Measurements from ENCODE around the gene WDTC1. TPM values are rescaled to one million over a fixed set of nuclear protein-coding genes. Genes with fewer than 3 reads are reported as not detected.

The WDTC1 gene
- total RNA-seq, 1 experiment from 2014 or later, result 37.1 TPM

DNA sequence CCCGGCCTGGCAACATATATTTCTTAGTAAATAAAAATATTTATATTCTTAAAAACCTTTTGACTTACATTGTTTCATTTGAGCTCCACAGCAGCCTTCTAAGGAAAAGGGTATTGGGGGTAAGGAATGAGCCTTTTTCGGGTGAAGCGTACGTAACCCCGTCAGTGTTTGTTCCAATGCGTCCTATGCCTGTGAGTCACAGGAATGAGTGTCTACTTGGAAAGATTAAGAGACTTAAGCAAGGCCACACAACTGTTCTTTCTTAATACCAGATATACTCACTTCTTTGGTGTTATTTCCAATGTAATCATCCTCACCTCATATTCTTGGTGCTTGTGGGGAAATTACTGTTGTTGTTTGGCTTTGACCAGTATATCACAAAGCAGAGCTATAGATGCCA, 22.7 kb downstream of the WDTC1 start:
- Histone ChIP-seq H3K9me3 (ENCODE audit: insufficient read depth, low read depth) (no peaks in the 10 kb centered on the region), H3K27me3 (ENCODE audit: insufficient read depth, low read depth) (no peaks in the 10 kb centered on the region), H3K36me3 (ENCODE audit: low read depth) (no peaks in the 10 kb centered on the region), H3K79me2 (ENCODE audit: low read depth) (no peaks in the 10 kb centered on the region), H4K20me1 (ENCODE audit: insufficient read depth) (no peaks in the 10 kb centered on the region), H3K4me2 (no peak overlapping the region), H3K4me3 (no peak overlapping the region), H3K4me1 (replicated peaks; ENCODE audit: insufficient read depth) (no peaks in the 10 kb centered on the region), H3F3A (ENCODE audit: insufficient read depth, low read depth) (no peaks in the 10 kb centered on the region), H2AFZ (no peak overlapping the region), H3K9me2 (ENCODE audit: insufficient read depth) (no peaks in the 10 kb centered on the region), H3K27ac (no peak overlapping the region)
- no peak for DNase-seq
- no TSS peak for BruUV-seq (replicated peaks)
- TF ChIP-seq, protein P1, sequence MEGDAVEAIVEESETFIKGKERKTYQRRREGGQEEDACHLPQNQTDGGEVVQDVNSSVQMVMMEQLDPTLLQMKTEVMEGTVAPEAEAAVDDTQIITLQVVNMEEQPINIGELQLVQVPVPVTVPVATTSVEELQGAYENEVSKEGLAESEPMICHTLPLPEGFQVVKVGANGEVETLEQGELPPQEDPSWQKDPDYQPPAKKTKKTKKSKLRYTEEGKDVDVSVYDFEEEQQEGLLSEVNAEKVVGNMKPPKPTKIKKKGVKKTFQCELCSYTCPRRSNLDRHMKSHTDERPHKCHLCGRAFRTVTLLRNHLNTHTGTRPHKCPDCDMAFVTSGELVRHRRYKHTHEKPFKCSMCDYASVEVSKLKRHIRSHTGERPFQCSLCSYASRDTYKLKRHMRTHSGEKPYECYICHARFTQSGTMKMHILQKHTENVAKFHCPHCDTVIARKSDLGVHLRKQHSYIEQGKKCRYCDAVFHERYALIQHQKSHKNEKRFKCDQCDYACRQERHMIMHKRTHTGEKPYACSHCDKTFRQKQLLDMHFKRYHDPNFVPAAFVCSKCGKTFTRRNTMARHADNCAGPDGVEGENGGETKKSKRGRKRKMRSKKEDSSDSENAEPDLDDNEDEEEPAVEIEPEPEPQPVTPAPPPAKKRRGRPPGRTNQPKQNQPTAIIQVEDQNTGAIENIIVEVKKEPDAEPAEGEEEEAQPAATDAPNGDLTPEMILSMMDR (conservative IDR thresholded peaks at IDR 0.05), result no peak
- TF ChIP-seq EZH2 (IDR thresholded peaks at IDR 0.05; ENCODE audit: low read depth), result no peak
- intact Hi-C loops (cut with micrococcal nuclease; ENCODE audit: unreplicated experiment), result no loop called here
- ChIA-PET POLR2A (ENCODE audit: unreplicated experiment) (no interaction called here), CTCF (no interaction called here)

- no peak for TF ChIP-seq EZH2 (IDR thresholded peaks at IDR 0.05; ENCODE audit: low read depth)
- TF ChIP-seq, protein P1 (conservative IDR thresholded peaks at IDR 0.05), result no peak
- no TSS peak for BruUV-seq (replicated peaks)
- no peaks in the 10 kb centered on the region for H3K79me2 ChIP-seq (ENCODE audit: low read depth)
Measured at GRCh38 chr1:27258598-27258997, 24.2 kb downstream of the WDTC1 start.

GRCh38 chr1:27267153-27267552, 32.7 kb downstream of the WDTC1 start:
- POLR2A ChIA-PET (ENCODE audit: unreplicated experiment), result interaction anchor here (0.7 kb wide), 1 partner anchor 149 kb away, joined by 8 read pairs; no protein-coding TSS in a partner anchor
- H3K79me2 ChIP-seq (ENCODE audit: low read depth), result no peaks in the 10 kb centered on the region
- no TSS peak for BruUV-seq (replicated peaks)
- no peaks in the 10 kb centered on the region for H3K9me2 ChIP-seq (ENCODE audit: insufficient read depth)
- H3K36me3 ChIP-seq (ENCODE audit: low read depth), result no peaks in the 10 kb centered on the region
- no peak overlapping the region for H3K4me3 ChIP-seq
- intact Hi-C loops (cut with micrococcal nuclease; ENCODE audit: unreplicated experiment), result no loop called here
- no peaks in the 10 kb centered on the region for H3K4me1 ChIP-seq (replicated peaks; ENCODE audit: insufficient read depth)
- TF ChIP-seq, protein P1 (conservative IDR thresholded peaks at IDR 0.05), result no peak
- TF ChIP-seq EZH2 (IDR thresholded peaks at IDR 0.05; ENCODE audit: low read depth), result no peak
- no peaks in the 10 kb centered on the region for H4K20me1 ChIP-seq (ENCODE audit: insufficient read depth)
- DNase-seq, result no peak
- no peaks in the 10 kb centered on the region for H3F3A ChIP-seq (ENCODE audit: insufficient read depth, low read depth)
- H2AFZ ChIP-seq, result no peak overlapping the region
- no peaks in the 10 kb centered on the region for H3K27me3 ChIP-seq (ENCODE audit: insufficient read depth, low read depth)
- H3K27ac ChIP-seq, result no peak overlapping the region
- no peaks in the 10 kb centered on the region for H3K9me3 ChIP-seq (ENCODE audit: insufficient read depth, low read depth)
- CTCF ChIA-PET, result interaction anchor here (0.5 to 0.6 kb wide), 2 partner anchors 32 to 112 kb away, joined by 3 to 4 read pairs; no protein-coding TSS in a partner anchor
- no peak overlapping the region for H3K4me2 ChIP-seq

More at GRCh38 chr1:27258598-27258997, 24.2 kb downstream of the WDTC1 start:
- ChIA-PET CTCF (interaction anchor here (0.6 to 0.8 kb wide), 4 partner anchors 24 to 507 kb away, joined by 4 to 6 read pairs (median 4); no protein-coding TSS in a partner anchor), POLR2A (ENCODE audit: unreplicated experiment) (no interaction called here)
- no peak overlapping the region for H2AFZ ChIP-seq
- H3K27me3 ChIP-seq (ENCODE audit: insufficient read depth, low read depth), result no peaks in the 10 kb centered on the region
- no peaks in the 10 kb centered on the region for H4K20me1 ChIP-seq (ENCODE audit: insufficient read depth)
- no peak overlapping the region for H3K27ac ChIP-seq
- H3F3A ChIP-seq (ENCODE audit: insufficient read depth, low read depth), result no peaks in the 10 kb centered on the region
- intact Hi-C loops (cut with micrococcal nuclease; ENCODE audit: unreplicated experiment), result no loop called here
- DNase-seq, result no peak
- H3K9me2 ChIP-seq (ENCODE audit: insufficient read depth), result no peaks in the 10 kb centered on the region
- H3K4me3 ChIP-seq, result no peak overlapping the region
- H3K4me2 ChIP-seq, result no peak overlapping the region
- no peaks in the 10 kb centered on the region for H3K4me1 ChIP-seq (replicated peaks; ENCODE audit: insufficient read depth)
- no peaks in the 10 kb centered on the region for H3K9me3 ChIP-seq (ENCODE audit: insufficient read depth, low read depth)
- H3K36me3 ChIP-seq (ENCODE audit: low read depth), result no peaks in the 10 kb centered on the region
